ENCODE measurements around the gene EMSY. TPM values are rescaled to one million over a fixed set of nuclear protein-coding genes. Genes with fewer than 3 reads are reported as not detected.
A peak's percentile ranks its signal among the peaks of the same experiment; 100 is the strongest.

Gene EMSY
- total and polyA plus RNA-seq, 2 of the 8 experiments (the other 6 are each of a cell fraction or from before 2014, with no cell fraction given), result 29.6 to 34.6 TPM

DNA sequence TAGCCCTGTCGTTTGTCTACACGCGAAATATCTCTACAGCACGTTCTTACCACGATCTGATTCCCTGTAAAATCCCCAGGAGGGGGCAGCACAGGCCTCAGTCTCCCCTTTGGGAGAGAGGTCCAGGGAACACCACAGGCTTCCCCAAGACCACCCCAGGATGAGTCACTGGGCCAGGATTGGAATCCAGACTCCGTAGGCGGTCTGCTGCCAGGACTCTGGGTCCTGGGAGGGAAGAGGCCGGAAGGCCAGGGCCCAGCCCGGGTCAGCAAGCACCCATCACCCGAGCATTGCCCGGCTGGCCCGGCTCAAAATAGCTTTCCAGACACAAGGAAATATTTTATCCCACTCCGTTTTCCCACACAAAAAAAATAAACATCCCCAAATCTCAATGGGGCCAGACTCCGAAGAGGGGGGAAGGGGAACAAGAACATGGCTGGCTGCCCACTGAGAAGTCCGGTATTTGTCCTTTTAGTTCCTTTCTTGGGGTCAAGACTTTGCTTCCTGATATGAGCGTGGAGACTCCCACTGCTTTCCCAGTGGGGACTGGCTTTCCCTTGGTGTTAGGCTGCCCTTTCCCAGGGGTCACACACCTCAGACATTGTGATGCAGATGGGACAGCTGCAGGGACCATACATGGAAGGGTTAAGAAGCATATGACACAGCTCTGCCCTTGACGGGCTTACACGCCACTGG, 134.4 kb downstream of the EMSY start:
- H3K4ac ChIP-seq (replicated peaks; ENCODE audit: insufficient read length, low read depth, low read length), result no peak overlapping the region
- WGBS, 2 experiments (ENCODE audit: extremely low coverage in 1 of 2, insufficient coverage in 1 of 2, insufficient read length in 1 of 2, insufficient replicate concordance in 2 of 2, low coverage in 1 of 2, low lambda C conversion rate in 2 of 2, missing lambda C conversion rate in 1 of 2), result 91% methylated on average over 18 of the region's 18 CpGs; no CpG with 5 or more reads in 1 of the 2 experiments
- no peak for TF ChIP-seq GTF2F1 (IDR thresholded peaks at IDR 0.05; ENCODE audit: borderline replicate concordance, low read depth, low read length)
- TF ChIP-seq RAD21 (IDR thresholded peaks at IDR 0.05 in 1 of 2, conservative IDR thresholded peaks at IDR 0.05 in 1 of 2; ENCODE audit: low read depth in 2 of 2, low read length in 2 of 2), result peak; percentile 50 to 66
- peak; percentile 66 for TF ChIP-seq JUND (IDR thresholded peaks at IDR 0.05; ENCODE audit: low read length)
- TF ChIP-seq CTCF (IDR thresholded peaks at IDR 0.05; ENCODE audit: control extremely low read depth in 1 of 3, insufficient read depth in 1 of 3, low read depth in 1 of 3, low read length in 3 of 3), result peak; percentile 18 to 48 (median 40); a peak in 3 of 4 replicates
- H4K20me1 ChIP-seq (replicated peaks in 1 of 2; ENCODE audit: control insufficient read depth in 1 of 2, insufficient read depth in 2 of 2, low read length in 2 of 2), result no peaks in the 10 kb centered on the region
- no peak overlapping the region for H3K4me3 ChIP-seq (ENCODE audit: extremely low read depth in 1 of 4, insufficient read depth in 2 of 4, low read depth in 3 of 4, low read length in 4 of 4)
- H3K23me2 ChIP-seq (ENCODE audit: low read depth, low read length), result no peaks in the 10 kb centered on the region
- H3K18ac ChIP-seq (ENCODE audit: extremely low read depth, low read length), result no peak overlapping the region
- H3K36me3 ChIP-seq (ENCODE audit: control insufficient read depth in 2 of 4, insufficient read depth in 4 of 4, low read length in 3 of 4), result no peaks in the 10 kb centered on the region
- ChIA-PET POLR2A (ENCODE audit: partially characterized antibody) (interaction anchor here (1.6 kb wide), 1 partner anchor 24 kb away, joined by 4 read pairs; no protein-coding TSS in a partner anchor), CTCF (ENCODE audit: partially characterized antibody) (interaction anchor here (0.7 to 6.0 kb wide), 14 partner anchors 10 to 154 kb away, joined by 3 to 62 read pairs (median 4); no protein-coding TSS in a partner anchor)
- no peak overlapping the region for H2BK120ac ChIP-seq (replicated peaks; ENCODE audit: low read depth, low read length)
- H3K4me2 ChIP-seq (ENCODE audit: insufficient read depth in 1 of 2, low read depth in 2 of 2, low read length in 2 of 2), result no peak overlapping the region; a peak in 1 of 4 replicates
- peak overlapping the region; percentile 65; the same call in 1 of the 2 replicates for H2BK15ac ChIP-seq (ENCODE audit: low read length)
- H3K56ac ChIP-seq (replicated peaks; ENCODE audit: insufficient read length, low read depth, low read length), result no peak overlapping the region
- DNase-seq (ENCODE audit: low read depth in 1 of 2, low spot score in 2 of 2), result peak in 1 of 2 experiments; percentile 72
- H2BK5ac ChIP-seq (ENCODE audit: low read depth, low read length), result 0 out of 2 replicates have a peak overlapping the region, but pooled peaks have one; percentile 56
- 0 out of 2 replicates have a peak overlapping the region, but pooled peaks have one; percentile 32 for H2BK20ac ChIP-seq (ENCODE audit: low read length)
- H2AK5ac ChIP-seq (ENCODE audit: low read depth, low read length), result 0 out of 2 replicates have a peak overlapping the region, but pooled peaks have one; percentile 30
- H2AFZ ChIP-seq (ENCODE audit: low read length), result peak overlapping the region; percentile 73
- H3K9me3 ChIP-seq (ENCODE audit: insufficient read depth in 2 of 2, low read depth in 1 of 2, low read length in 1 of 2), result peaks cover 0 to 9% of the 10 kb centered on the region in 2 experiments; a peak in 1 of 4 replicates
- H3K79me2 ChIP-seq (ENCODE audit: control insufficient read depth in 1 of 2, insufficient read depth in 2 of 2, low read length in 2 of 2), result no peaks in the 10 kb centered on the region
- H3K14ac ChIP-seq (ENCODE audit: insufficient read length), result no peak overlapping the region
- H3K27ac ChIP-seq (ENCODE audit: low read depth, low read length), result no peak overlapping the region
- H4K8ac ChIP-seq (ENCODE audit: extremely low read depth, insufficient read depth, low read length), result peak overlapping the region; percentile 22; the same call in 1 of the 2 replicates
- peak overlapping the region; percentile 18; the same call in 1 of the 2 replicates for H2BK12ac ChIP-seq (ENCODE audit: low read depth, low read length)
- no peaks in the 10 kb centered on the region for H3K27me3 ChIP-seq (replicated peaks in 1 of 4; ENCODE audit: control insufficient read depth in 3 of 4, extremely low read depth in 1 of 4, insufficient read depth in 3 of 4, low read length in 3 of 4)
- no peak overlapping the region for H4K91ac ChIP-seq (replicated peaks; ENCODE audit: insufficient read length, low read length)
- H3K4me1 ChIP-seq (replicated peaks in 1 of 4; ENCODE audit: control insufficient read depth in 3 of 4, insufficient read depth in 4 of 4, low read length in 3 of 4), result peaks cover 0 to 11% (median 2%) of the 10 kb centered on the region in 4 experiments; a peak in 5 of 7 replicates
- no peak for FAIRE-seq
- no peak overlapping the region for H3K23ac ChIP-seq (ENCODE audit: insufficient read length)
- H3K79me1 ChIP-seq (ENCODE audit: low read depth, low read length), result no peaks in the 10 kb centered on the region
- no peak overlapping the region for H4K5ac ChIP-seq (ENCODE audit: insufficient read length, low read depth, low read length)
- no peak overlapping the region for H3K9ac ChIP-seq (replicated peaks in 1 of 4; ENCODE audit: extremely low read depth in 1 of 4, low read depth in 3 of 4, low read length in 3 of 4)
